Thyroid gland (tissue), 4 donors: ENCODE data around the gene SPTB. TPM values are rescaled to one million over a fixed set of nuclear protein-coding genes. Genes with fewer than 3 reads are reported as not detected.

Experiments
- DNase-seq, 2 donors: peaks; one replicate each; pipeline ENCODE4 v3.0.0-alpha.2; 2019
- H3K27ac ChIP-seq, 3 donors: fragments of 200-600 bp; sonication (generic); 1 replicate in 2 of 3; 2 replicates in 1 of 3; pipeline ENCODE4 v1.5.1; 2016 to 2019; ENCODE audit warnings: mild to moderate bottlenecking in 1 of 3, moderate library complexity in 1 of 3
- H3K27me3 ChIP-seq: fragments of 200-600 bp; sonication (generic); one replicate; pipeline ENCODE4 v1.5.1; 2019
- H3K36me3 ChIP-seq, 2 donors: fragments of 200-600 bp; sonication (generic); one replicate each; pipeline ENCODE4 v1.5.1; 2016 to 2019
- H3K4me1 ChIP-seq, 2 donors: fragments of 200-600 bp; sonication (generic); one replicate each; pipeline ENCODE4 v1.5.1; 2017 to 2019
- H3K4me3 ChIP-seq, 3 donors: fragments of 200-600 bp; sonication (generic); replicated peaks in 1 of 3; 1 replicate in 2 of 3; 2 replicates in 1 of 3; pipeline ENCODE4 v1.5.1; 2016; ENCODE audit warnings: mild to moderate bottlenecking in 1 of 3
- H3K9me3 ChIP-seq: fragments of 200-600 bp; sonication (generic); one replicate; pipeline ENCODE4 v1.5.1; 2017
- POLR2A ChIP-seq, 2 donors: fragments of 450-650 bp; IDR thresholded peaks; one replicate each; pipeline ENCODE4 v1.6.1; 2017; ENCODE audit warnings: antibody characterized with exemption in 2 of 2, mild to moderate bottlenecking in 2 of 2, moderate library complexity in 1 of 2
- WGBS, 2 donors: methylation state at CpG; one replicate each; pipeline ENCODE4 v1.1.5; 2017; 5-methylcytosine and 5-hydroxymethylcytosine counted together
- intact Hi-C: fragments of 100-400 bp; cut with DNase I; formaldehyde crosslinking; loops from one replicate; pipeline ENCODE4 v1.15.1; 2023
- total RNA-seq, 4 donors: library from RNA; depleted of rRNA; stranded (reverse); fragments of >200 nt; gene quantifications; one replicate each; pipeline ENCODE4 v1.2.3, GENCODE V29; 2016
- TF ChIP-seq, protein P1 (sequence below), 6 experiments: fragments of 200-600 bp in 3 of 6; fragments of 450-650 bp in 3 of 6; sonication (generic) in 3 of 6; IDR thresholded peaks; one replicate each; pipeline ENCODE4 v1.5.1; 2016 to 2019; ENCODE audit warnings: antibody characterized with exemption in 6 of 6, mild to moderate bottlenecking in 2 of 6, inconsistent platforms in 1 of 6, moderate library complexity in 1 of 6

Gene SPTB
- total RNA-seq, 4 donors from 2014 or later, result 0.33 to 1.9 (median 0.61) TPM

DNA sequence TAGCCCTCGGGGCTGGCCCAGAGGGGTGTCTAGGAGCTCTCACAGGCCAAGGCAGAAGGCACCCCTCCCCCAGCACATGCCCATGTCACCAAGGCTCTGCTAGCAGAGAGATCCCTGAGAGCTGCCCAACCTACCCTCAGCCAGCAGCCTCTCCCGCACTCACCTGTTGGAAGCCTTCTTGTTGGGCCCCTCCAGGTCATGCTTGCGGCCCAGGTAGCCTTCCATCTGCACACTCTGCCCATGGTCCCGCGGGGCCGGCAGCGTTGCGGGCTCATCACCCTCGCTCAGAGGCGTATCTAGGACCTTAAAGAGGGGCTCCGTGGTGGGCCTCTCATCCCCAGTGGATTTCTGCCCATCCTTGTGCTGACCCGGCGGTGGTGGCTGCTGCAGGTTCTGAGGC lies 126.3 kb downstream of the SPTB start:
- Histone ChIP-seq H3K4me1 (peaks cover 18 to 21% of the 10 kb centered on the region in 2 donors), H3K36me3 (no peaks in the 10 kb centered on the region), H3K9me3 (no peaks in the 10 kb centered on the region), H3K4me3 (no peak overlapping the region), H3K27ac (no peak overlapping the region), H3K27me3 (no peaks in the 10 kb centered on the region)
- no peak for TF ChIP-seq POLR2A (IDR thresholded peaks at IDR 0.05)
- TF ChIP-seq, protein P1, sequence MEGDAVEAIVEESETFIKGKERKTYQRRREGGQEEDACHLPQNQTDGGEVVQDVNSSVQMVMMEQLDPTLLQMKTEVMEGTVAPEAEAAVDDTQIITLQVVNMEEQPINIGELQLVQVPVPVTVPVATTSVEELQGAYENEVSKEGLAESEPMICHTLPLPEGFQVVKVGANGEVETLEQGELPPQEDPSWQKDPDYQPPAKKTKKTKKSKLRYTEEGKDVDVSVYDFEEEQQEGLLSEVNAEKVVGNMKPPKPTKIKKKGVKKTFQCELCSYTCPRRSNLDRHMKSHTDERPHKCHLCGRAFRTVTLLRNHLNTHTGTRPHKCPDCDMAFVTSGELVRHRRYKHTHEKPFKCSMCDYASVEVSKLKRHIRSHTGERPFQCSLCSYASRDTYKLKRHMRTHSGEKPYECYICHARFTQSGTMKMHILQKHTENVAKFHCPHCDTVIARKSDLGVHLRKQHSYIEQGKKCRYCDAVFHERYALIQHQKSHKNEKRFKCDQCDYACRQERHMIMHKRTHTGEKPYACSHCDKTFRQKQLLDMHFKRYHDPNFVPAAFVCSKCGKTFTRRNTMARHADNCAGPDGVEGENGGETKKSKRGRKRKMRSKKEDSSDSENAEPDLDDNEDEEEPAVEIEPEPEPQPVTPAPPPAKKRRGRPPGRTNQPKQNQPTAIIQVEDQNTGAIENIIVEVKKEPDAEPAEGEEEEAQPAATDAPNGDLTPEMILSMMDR (IDR thresholded peaks at IDR 0.05), result no peak
- 92 to 95% methylated on average over 11 to 13 of the region's 13 CpGs for WGBS, 2 donors
- intact Hi-C loops, result no loop called here
- no peak for DNase-seq

DNA sequence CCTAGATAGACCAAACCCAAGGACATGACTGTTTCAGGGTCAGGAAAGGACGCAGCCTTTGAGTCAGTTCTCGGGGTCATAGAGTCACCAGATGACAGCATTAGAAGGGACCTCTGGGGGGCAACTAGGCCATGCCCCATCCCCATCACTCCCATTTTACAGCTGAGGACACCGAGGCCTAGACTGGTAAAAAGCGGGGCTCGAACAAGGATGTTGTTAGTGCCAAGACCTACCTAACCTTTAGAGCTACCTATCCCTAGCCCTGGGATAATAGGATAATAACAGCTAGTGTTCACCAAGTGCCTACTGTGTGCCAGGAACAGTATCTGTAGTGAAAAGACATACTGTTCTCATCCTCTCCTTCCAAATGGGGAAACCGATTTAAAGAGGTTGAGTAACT lies 126.8 kb downstream of the SPTB start:
- 97% methylated on average over 6 of the region's 6 CpGs for WGBS, 2 donors
- intact Hi-C loops, result no loop called here
- H3K4me1 ChIP-seq, result peaks cover 18 to 21% of the 10 kb centered on the region in 2 donors
- TF ChIP-seq, protein P1 (IDR thresholded peaks at IDR 0.05), result no peak
- no peak for TF ChIP-seq POLR2A (IDR thresholded peaks at IDR 0.05)
- H3K36me3 ChIP-seq, result no peaks in the 10 kb centered on the region
- no peaks in the 10 kb centered on the region for H3K9me3 ChIP-seq
- no peak for DNase-seq
- no peak overlapping the region for H3K27ac ChIP-seq
- H3K4me3 ChIP-seq, result no peak overlapping the region
- H3K27me3 ChIP-seq, result no peaks in the 10 kb centered on the region

DNA sequence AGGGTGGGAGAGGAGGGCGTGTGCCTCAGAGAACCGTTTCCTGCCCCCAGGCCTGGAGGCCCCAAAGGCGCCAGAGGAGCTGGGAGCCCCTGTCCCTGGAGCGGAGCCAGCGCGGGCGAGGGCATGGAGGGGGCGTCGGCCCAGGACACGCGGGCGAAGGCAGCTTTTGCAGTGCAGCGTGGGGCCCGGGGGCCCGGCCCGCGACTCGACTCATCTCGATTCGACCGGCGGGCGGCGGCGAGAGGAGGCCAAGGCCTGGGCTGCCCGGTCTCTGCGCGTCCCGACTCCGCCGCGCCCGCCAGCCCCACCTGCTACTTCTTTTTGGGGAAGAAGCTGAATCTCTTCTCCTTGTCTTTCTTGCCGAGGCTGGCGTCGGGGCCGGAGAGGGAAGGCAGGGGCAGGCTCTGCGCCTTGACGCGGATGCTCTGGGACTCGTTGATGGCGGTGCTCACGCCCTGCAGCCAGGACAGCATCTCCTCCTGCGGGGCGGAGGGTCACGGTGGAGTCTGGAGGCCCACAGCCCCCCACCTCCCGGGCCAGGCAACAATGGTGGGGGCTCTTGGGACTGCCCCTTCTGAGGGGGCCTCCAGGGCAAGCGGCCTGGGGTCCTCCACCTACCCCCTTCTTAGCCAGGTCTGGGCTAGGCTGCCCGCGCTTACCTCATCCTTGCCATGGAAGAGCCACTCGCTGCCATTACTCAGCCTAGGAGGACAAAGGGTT lies 130.6 kb downstream of the SPTB start:
- no peaks in the 10 kb centered on the region for H3K27me3 ChIP-seq
- intact Hi-C loops, result no loop called here
- peaks cover 35 to 38% of the 10 kb centered on the region in 2 donors for H3K4me1 ChIP-seq
- H3K27ac ChIP-seq, result peak overlapping the region in 2 of 3 donors; percentile 61 to 87
- WGBS, 2 donors, result 96 to 97% methylated on average over 27 to 50 of the region's 51 CpGs
- no peak overlapping the region for H3K4me3 ChIP-seq
- TF ChIP-seq, protein P1 (IDR thresholded peaks at IDR 0.05), result no peak
- TF ChIP-seq POLR2A (IDR thresholded peaks at IDR 0.05), result no peak
- H3K9me3 ChIP-seq, result no peaks in the 10 kb centered on the region
- DNase-seq, result no peak
- peaks cover 0 to 4% of the 10 kb centered on the region in 2 donors for H3K36me3 ChIP-seq

DNA sequence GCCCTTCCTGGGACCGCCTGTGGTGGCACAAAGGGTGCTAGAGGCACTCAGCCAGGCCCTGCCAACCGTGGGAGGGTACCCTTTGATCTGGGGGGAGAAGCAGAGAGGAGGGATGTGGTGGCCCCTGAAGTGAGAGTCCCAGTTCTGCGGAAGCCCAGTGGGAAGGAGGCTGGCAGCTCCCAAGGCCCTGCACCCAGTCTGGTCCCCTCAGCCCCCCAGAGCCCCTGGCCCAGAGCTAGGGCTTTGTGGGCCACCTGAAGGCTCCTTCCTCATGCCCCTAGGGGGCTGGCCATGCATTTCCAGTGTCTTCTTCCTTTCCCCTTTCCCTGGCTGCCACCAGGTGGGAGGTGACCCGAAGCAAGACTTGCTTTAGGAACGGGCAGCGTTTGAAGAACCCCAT lies 131.2 kb downstream of the SPTB start:
- Histone ChIP-seq H3K27me3 (no peaks in the 10 kb centered on the region), H3K4me3 (no peak overlapping the region), H3K4me1 (peaks cover 35 to 38% of the 10 kb centered on the region in 2 donors), H3K36me3 (peaks cover 3 to 11% of the 10 kb centered on the region in 2 donors), H3K27ac (peak overlapping the region; percentile 31 to 87 (median 61)), H3K9me3 (no peaks in the 10 kb centered on the region)
- intact Hi-C loops, result no loop called here
- no peak for DNase-seq
- TF ChIP-seq, protein P1 (IDR thresholded peaks at IDR 0.05), result no peak
- no peak for TF ChIP-seq POLR2A (IDR thresholded peaks at IDR 0.05)
- 85 to 93% methylated on average over 4 to 6 of the region's 6 CpGs for WGBS, 2 donors

DNA sequence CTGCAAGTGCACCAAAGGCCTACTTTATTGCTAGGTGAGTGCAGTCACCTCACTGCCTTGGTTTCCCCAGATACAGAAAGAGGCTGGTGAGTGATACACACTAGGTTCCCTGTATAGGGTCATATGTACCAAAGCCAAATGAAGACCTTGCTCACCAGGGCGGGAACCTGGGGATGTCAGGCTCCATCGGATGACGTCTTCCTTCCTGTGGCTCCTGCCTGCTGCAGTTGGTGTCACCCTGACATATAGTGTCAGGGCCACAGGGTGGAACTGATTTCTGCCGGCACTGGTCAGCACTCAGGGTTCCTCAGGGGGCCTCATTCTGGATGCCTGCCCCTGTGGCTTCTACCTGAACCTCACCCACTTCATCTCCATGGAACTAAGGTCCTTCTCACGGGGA lies 132.4 kb downstream of the SPTB start:
- no peak for TF ChIP-seq POLR2A (IDR thresholded peaks at IDR 0.05)
- TF ChIP-seq, protein P1 (IDR thresholded peaks at IDR 0.05), result no peak
- H3K4me1 ChIP-seq, result peaks cover 35 to 38% of the 10 kb centered on the region in 2 donors
- no peaks in the 10 kb centered on the region for H3K9me3 ChIP-seq
- peak overlapping the region; percentile 54 to 87 (median 70) for H3K27ac ChIP-seq
- no peaks in the 10 kb centered on the region for H3K27me3 ChIP-seq
- no peak for DNase-seq
- no peak overlapping the region for H3K4me3 ChIP-seq
- H3K36me3 ChIP-seq, result peaks cover 15 to 22% of the 10 kb centered on the region in 2 donors
- 77 to 82% methylated on average over 4 of the region's 5 CpGs for WGBS, 2 donors
- intact Hi-C loops, result no loop called here
